HepG2 (cell line): ENCODE results near the gene SGMS1. TPM values are rescaled to one million over a fixed set of nuclear protein-coding genes. Genes with fewer than 3 reads are reported as not detected.

Experiments used
- ATAC-seq: fragments of 200-7000 bp; cut with Tn5 transposase; 3 replicates; pipeline ENCODE4 v1.9.1; 2020; ENCODE audit warnings: mild to moderate bottlenecking, moderate library complexity
- BruUV-seq: library from RNA; stranded (reverse); fragments of 400-500 nt; replicated peaks from 2 replicates; lab custom pipeline; 2021; lab: Mats Ljungman, UMichigan
- CTCF ChIA-PET: fragments of 300-600 bp; formaldehyde crosslinking; extraction: SDS; loops from one replicate; lab custom pipeline; 2021; ENCODE audit warnings: low total read pairs, inconsistent platforms, low intra/inter-chr PET ratio; lab: Yijun Ruan, JAX
- POLR2A ChIA-PET: fragments of 350-600 bp; sonication (Branson Sonifier 250); formaldehyde crosslinking; loops from one replicate; lab custom pipeline; 2020; ENCODE audit warnings: antibody characterized with exemption, inconsistent platforms; lab: Yijun Ruan, JAX
- DNase-seq: peaks from one replicate; pipeline ENCODE4 v3.0.0-alpha.2; 2015; ENCODE audit warnings: low spot score
- FAIRE-seq: peaks from 3 replicates; lab custom pipeline; 2011; peaks lifted over from hg19 to GRCh38; lab: Jason Lieb, UNC
- H2AFZ ChIP-seq: one replicate; pipeline ENCODE4 v1.6.1; 2011; ENCODE audit warnings: low read length, inconsistent platforms
- H3K27ac ChIP-seq: fragments of 300-600 bp; 3 replicates; pipeline ENCODE4 v1.8.0; 2011; ENCODE audit warnings: mixed run types, mild to moderate bottlenecking, mixed read lengths, low read length, inconsistent platforms; ENCODE audit not compliant: insufficient read depth; ENCODE audit errors: extremely low read length
- H3K27me3 ChIP-seq, 2 experiments: fragments of 200-600 bp in 1 of 2; 2 replicates in 1 of 2; 3 replicates in 1 of 2; pipeline versions ENCODE4 v1.6.0 to v1.8.0; 2011; ENCODE audit warnings: low read length in 2 of 2, mild to moderate bottlenecking in 2 of 2, moderate library complexity in 2 of 2, inconsistent platforms in 1 of 2; ENCODE audit not compliant: insufficient read depth in 2 of 2, control insufficient read depth in 1 of 2
- H3K36me3 ChIP-seq, 2 experiments: fragments of 200-600 bp in 1 of 2; replicated peaks in 1 of 2; 2 replicates in 1 of 2; 3 replicates in 1 of 2; pipeline versions ENCODE4 v1.5.1 to v1.8.0; 2011; ENCODE audit warnings: low read length in 2 of 2, inconsistent platforms in 1 of 2; ENCODE audit not compliant: insufficient read depth in 2 of 2, control insufficient read depth in 1 of 2
- H3K4me1 ChIP-seq: 2 replicates; pipeline ENCODE4 v1.5.1; 2012; ENCODE audit warnings: low read length, inconsistent platforms; ENCODE audit not compliant: insufficient read depth
- H3K4me2 ChIP-seq: 2 replicates; pipeline ENCODE4 v1.6.0; 2011; ENCODE audit warnings: low read depth, low read length, inconsistent platforms
- H3K4me3 ChIP-seq, 3 experiments: fragments of 200-600 bp in 1 of 3; sonication (generic), shearing (Covaris generic) in 1 of 3; replicated peaks in 1 of 3; 2 replicates each; pipeline ENCODE4 v1.5.1; 2011 to 2016; ENCODE audit warnings: low read length in 3 of 3, inconsistent platforms in 2 of 3, low read depth in 2 of 3, mild to moderate bottlenecking in 2 of 3, control low read depth in 1 of 3, mixed read lengths in 1 of 3; ENCODE audit not compliant: insufficient read depth in 1 of 3
- H3K79me2 ChIP-seq: one replicate; pipeline ENCODE4 v1.6.1; 2011; ENCODE audit warnings: low read length, inconsistent platforms; ENCODE audit not compliant: insufficient read depth
- H3K9ac ChIP-seq: 2 replicates; pipeline ENCODE4 v1.6.0; 2011; ENCODE audit warnings: mild to moderate bottlenecking, low read depth, low read length, inconsistent platforms; ENCODE audit not compliant: insufficient read depth
- H3K9me3 ChIP-seq: 2 replicates; pipeline ENCODE4 v1.5.1; 2012; ENCODE audit warnings: mild to moderate bottlenecking, low read length
- H4K20me1 ChIP-seq: 2 replicates; pipeline ENCODE4 v1.6.0; 2011; ENCODE audit warnings: inconsistent platforms, mild to moderate bottlenecking, low read length, moderate library complexity; ENCODE audit not compliant: insufficient read depth
- E2F5 ChIP-seq: sonication (generic); formaldehyde crosslinking; conservative IDR thresholded peaks from 2 replicates; pipeline ENCODE4 v1.4.0; 2020; ENCODE audit warnings: missing genetic modification reagents
- ETV6 ChIP-seq: sonication (generic); formaldehyde crosslinking; conservative IDR thresholded peaks from 2 replicates; pipeline ENCODE4 v1.4.0; 2020; ENCODE audit warnings: missing genetic modification reagents
- FOXK2 ChIP-seq: fragments of 450-650 bp; IDR thresholded peaks from 2 replicates; pipeline ENCODE4 v1.6.1; 2016
- HOXA3 ChIP-seq: sonication (generic); formaldehyde crosslinking; IDR thresholded peaks from 2 replicates; pipeline ENCODE4 v1.5.0; 2020; ENCODE audit warnings: missing genetic modification reagents
- LCORL ChIP-seq, 2 experiments: fragments of 450-650 bp in 1 of 2; sonication (generic) in 1 of 2; formaldehyde crosslinking in 1 of 2; IDR thresholded peaks; 2 replicates each; pipeline versions ENCODE4 v1.5.0 to v1.6.1; 2017 to 2020; ENCODE audit warnings: antibody characterized with exemption in 1 of 2, missing genetic modification reagents in 1 of 2
- PCBP2 ChIP-seq: fragments of 200-400 bp; formaldehyde crosslinking; optimal IDR thresholded peaks from 2 replicates; pipeline ENCODE3; 2018; ENCODE audit warnings: low read length, low read depth; ENCODE audit not compliant: poor library complexity, severe bottlenecking
- RBM22 ChIP-seq: fragments of 200-400 bp; formaldehyde crosslinking; optimal IDR thresholded peaks from 2 replicates; pipeline ENCODE3; 2017; ENCODE audit warnings: mild to moderate bottlenecking, low read length, moderate library complexity
- SIN3A ChIP-seq: IDR thresholded peaks from 2 replicates; pipeline ENCODE4 v1.6.1; 2011; ENCODE audit warnings: low read depth, mild to moderate bottlenecking, control low read depth, low read length, borderline replicate concordance
- SOX13 ChIP-seq, 3 experiments: fragments of 450-650 bp in 1 of 3; sonication (generic) in 1 of 3; formaldehyde crosslinking in 1 of 3; IDR thresholded peaks in 2 of 3; conservative IDR thresholded peaks in 1 of 3; 2 replicates each; pipeline versions ENCODE4 v1.5.0 to v1.6.1; 2016 to 2020; ENCODE audit warnings: antibody characterized with exemption in 1 of 3, mild to moderate bottlenecking in 1 of 3, missing compliant biosample characterization in 1 of 3, missing genetic modification reagents in 1 of 3, moderate library complexity in 1 of 3
- ZBTB3 ChIP-seq: sonication (generic); formaldehyde crosslinking; IDR thresholded peaks from 2 replicates; pipeline ENCODE4 v1.4.0; 2020; ENCODE audit warnings: low read depth, mild to moderate bottlenecking, moderate library complexity, missing genetic modification reagents, borderline replicate concordance
- ZBTB42 ChIP-seq: sonication (generic); formaldehyde crosslinking; IDR thresholded peaks from 2 replicates; pipeline ENCODE4 v1.5.0; 2020; ENCODE audit warnings: mild to moderate bottlenecking, missing genetic modification reagents
- ZFP1 ChIP-seq: IDR thresholded peaks from 2 replicates; pipeline ENCODE4 v1.6.1; 2016
- ZNF124 ChIP-seq: sonication (generic); formaldehyde crosslinking; IDR thresholded peaks from 2 replicates; pipeline ENCODE4 v1.4.0; 2020; ENCODE audit warnings: missing genetic modification reagents
- ZNF296 ChIP-seq: sonication (generic); formaldehyde crosslinking; conservative IDR thresholded peaks from 2 replicates; pipeline ENCODE4 v1.5.0; 2020; ENCODE audit warnings: mild to moderate bottlenecking, missing genetic modification reagents
- ZNF34 ChIP-seq: sonication (generic); formaldehyde crosslinking; IDR thresholded peaks from 2 replicates; pipeline ENCODE4 v1.4.0; 2020; ENCODE audit warnings: mild to moderate bottlenecking, missing genetic modification reagents, borderline replicate concordance
- ZNF432 ChIP-seq: sonication (generic); formaldehyde crosslinking; IDR thresholded peaks from 2 replicates; pipeline ENCODE4 v1.5.0; 2020; ENCODE audit warnings: missing genetic modification reagents, mild to moderate bottlenecking, borderline replicate concordance
- ZNF691 ChIP-seq: sonication (generic); formaldehyde crosslinking; IDR thresholded peaks from 2 replicates; pipeline ENCODE4 v1.4.0; 2020; ENCODE audit warnings: missing genetic modification reagents, low read depth, mild to moderate bottlenecking, borderline replicate concordance
- ZNF7 ChIP-seq: IDR thresholded peaks from 2 replicates; pipeline ENCODE4 v1.6.1; 2016; ENCODE audit warnings: missing biosample characterization, missing genetic modification reagents
- WGBS: methylation state at CpG from one replicate; pipeline ENCODE4 v1.1.6; 2017; ENCODE audit warnings: low lambda C conversion rate; 5-methylcytosine and 5-hydroxymethylcytosine counted together
- in situ Hi-C: cut with HindIII; loops from 2 replicates; pipeline ENCODE4 v1.10.0; 2017; ENCODE audit warnings: low pct_unique_long_range_greater_than_20kb; ENCODE audit not compliant: extremely low pct_ligation_motif_present
- intact Hi-C: fragments of 100-400 bp; cut with micrococcal nuclease; formaldehyde crosslinking; loops from one replicate; pipeline ENCODE4 v1.10.0; 2022; ENCODE audit not compliant: unreplicated experiment
- polyA plus RNA-seq, 8 experiments: library from polyadenylated mRNA; depleted of rRNA in 3 of 8; stranded (reverse) in 7 of 8; unstranded in 1 of 8; fragments of >200 nt; fragmentation: Illumina TruSeq in 4 of 8; extraction: Trizol in 4 of 8; gene quantifications; 2 replicates each; pipeline versions ENCODE4 v1.2.1 to v1.2.3, GENCODE V29; 2011 to 2016; ENCODE audit warnings: low read depth in 4 of 8, missing spikeins in 1 of 8, mixed read lengths in 1 of 8; ENCODE audit not compliant: insufficient read depth in 1 of 8
- total RNA-seq, 5 experiments: library from RNA; depleted of rRNA; stranded (reverse); fragments of >200 nt; fragmentation: Illumina TruSeq; extraction: Trizol; gene quantifications; 2 replicates each; pipeline ENCODE4 v1.2.3, GENCODE V29; 2016; ENCODE audit warnings: low read depth in 1 of 5
- TF ChIP-seq, protein P1 (sequence below): sonication (generic); formaldehyde crosslinking; conservative IDR thresholded peaks from 2 replicates; pipeline ENCODE4 v1.8.1; 2023; ENCODE audit warnings: missing genetic modification reagents

SGMS1 gene
- total and polyA plus RNA-seq, 2 of the 13 experiments (the other 11 are each of a cell fraction or from before 2014, with no cell fraction given): 6.5 to 15.1 TPM

GRCh38 chr10:50510517-50511473, 113.0 kb downstream of the SGMS1 start:
- Histone ChIP-seq H2AFZ (no peak overlapping the region), H3K4me2 (no peak overlapping the region), H3K27ac (no peak overlapping the region), H3K36me3 (no peaks in the 10 kb centered on the region), H3K9ac (no peak overlapping the region), H3K79me2 (peaks cover 2% of the 10 kb centered on the region), H3K9me3 (no peaks in the 10 kb centered on the region), H3K27me3 (no peaks in the 10 kb centered on the region), H3K4me1 (peaks cover 66% of the 10 kb centered on the region), H4K20me1 (no peaks in the 10 kb centered on the region), H3K4me3 (no peak overlapping the region)
- POLR2A ChIA-PET: no interaction called here
- 77% methylated on average over 3 of the region's 3 CpGs for WGBS
- no peak for ATAC-seq
- no peak for DNase-seq
- BruUV-seq: no TSS peak
- in situ Hi-C loops (no loop called here), intact Hi-C loops (no loop called here)
- CTCF ChIA-PET: no interaction called here
- FAIRE-seq: no peak
- TF ChIP-seq E2F5 (CRISPR knock-in tag) (no peak), ETV6 (CRISPR knock-in tag) (no peak), ZNF296 (CRISPR knock-in tag) (no peak), SOX13 (IDR thresholded peaks at IDR 0.05) (no peak), SOX13 (CRISPR knock-in tag; conservative IDR thresholded peaks at IDR 0.05 in 1 of 2, IDR thresholded peaks at IDR 0.05 in 1 of 2) (peak in 1 of 2 experiments; percentile 53; a peak in 1 of 4 replicates), ZNF432 (CRISPR knock-in tag) (no peak), ZNF7 (CRISPR knock-in tag) (peak; percentile 51; the same call in 1 of the 2 replicates), ZFP1 (CRISPR knock-in tag) (no peak), ZNF34 (no peak), PCBP2 (no peak), RBM22 (no peak), ZNF691 (no peak), ZNF124 (no peak), ZBTB42 (CRISPR knock-in tag) (no peak), FOXK2 (no peak), ZBTB3 (CRISPR knock-in tag) (no peak), SIN3A (no peak), LCORL (IDR thresholded peaks at IDR 0.05) (no peak), LCORL (CRISPR knock-in tag; IDR thresholded peaks at IDR 0.05) (no peak), HOXA3 (CRISPR knock-in tag) (no peak)
- TF ChIP-seq, protein P1, sequence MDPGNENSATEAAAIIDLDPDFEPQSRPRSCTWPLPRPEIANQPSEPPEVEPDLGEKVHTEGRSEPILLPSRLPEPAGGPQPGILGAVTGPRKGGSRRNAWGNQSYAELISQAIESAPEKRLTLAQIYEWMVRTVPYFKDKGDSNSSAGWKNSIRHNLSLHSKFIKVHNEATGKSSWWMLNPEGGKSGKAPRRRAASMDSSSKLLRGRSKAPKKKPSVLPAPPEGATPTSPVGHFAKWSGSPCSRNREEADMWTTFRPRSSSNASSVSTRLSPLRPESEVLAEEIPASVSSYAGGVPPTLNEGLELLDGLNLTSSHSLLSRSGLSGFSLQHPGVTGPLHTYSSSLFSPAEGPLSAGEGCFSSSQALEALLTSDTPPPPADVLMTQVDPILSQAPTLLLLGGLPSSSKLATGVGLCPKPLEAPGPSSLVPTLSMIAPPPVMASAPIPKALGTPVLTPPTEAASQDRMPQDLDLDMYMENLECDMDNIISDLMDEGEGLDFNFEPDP: no peak
